Upper lobe of left lung (tissue), 6 donors: ENCODE data around the gene HLA-DRB1. TPM values are rescaled to one million over a fixed set of nuclear protein-coding genes. Genes with fewer than 3 reads are reported as not detected.
"Not testable (repeated sequence)": the region's sequence is repeated elsewhere in the genome, so short reads cannot be mapped to it uniquely, and the experiment has no call there.

ENCODE experiments used
- ATAC-seq, 2 donors: fragments of 200-7000 bp; cut with Tn5 transposase; one replicate each; pipeline ENCODE4 v1.9.1; 2022; ENCODE audit warnings: mild to moderate bottlenecking in 2 of 2, moderate library complexity in 2 of 2; ENCODE audit not compliant: low FRiP score in 2 of 2
- DNase-seq, 2 donors: peaks; one replicate each; pipeline ENCODE4 v3.0.0-alpha.2; 2019 to 2020
- H3K27ac ChIP-seq, 4 donors: fragments of 200-600 bp; sonication (generic); one replicate each; pipeline ENCODE4 v1.5.1; 2016 to 2019
- H3K27me3 ChIP-seq, 4 donors: fragments of 200-600 bp; sonication (generic); one replicate each; pipeline ENCODE4 v1.5.1; 2017 to 2019
- H3K36me3 ChIP-seq, 4 donors: fragments of 200-600 bp; sonication (generic); one replicate each; pipeline ENCODE4 v1.5.1; 2016 to 2019
- H3K4me1 ChIP-seq, 4 donors: fragments of 200-600 bp; sonication (generic); one replicate each; pipeline ENCODE4 v1.5.1; 2018 to 2019
- H3K4me3 ChIP-seq, 4 donors: fragments of 200-600 bp; sonication (generic); one replicate each; pipeline ENCODE4 v1.5.1; 2017 to 2019; ENCODE audit warnings: mild to moderate bottlenecking in 2 of 4, moderate library complexity in 1 of 4
- H3K9me3 ChIP-seq, 4 donors: fragments of 200-600 bp; sonication (generic); one replicate each; pipeline ENCODE4 v1.5.1; 2018 to 2019
- CTCF ChIP-seq, 6 experiments: fragments of 450-650 bp in 4 of 6; fragments of 200-600 bp in 2 of 6; sonication (generic) in 2 of 6; IDR thresholded peaks; one replicate each; pipeline ENCODE4 v1.5.1; 2016 to 2019; ENCODE audit warnings: antibody characterized with exemption in 6 of 6
- EP300 ChIP-seq, 4 donors: sonication (generic); formaldehyde crosslinking; IDR thresholded peaks; one replicate each; pipeline ENCODE4 v1.5.1; 2017; ENCODE audit warnings: antibody characterized with exemption in 4 of 4, control low read depth in 2 of 4
- POLR2A ChIP-seq, 4 donors: fragments of 450-650 bp; IDR thresholded peaks; one replicate each; pipeline ENCODE4 v1.5.1; 2016 to 2017; ENCODE audit warnings: antibody characterized with exemption in 4 of 4, mild to moderate bottlenecking in 2 of 4
- POLR2AphosphoS5 ChIP-seq, 2 donors: sonication (generic); formaldehyde crosslinking; IDR thresholded peaks; one replicate each; pipeline ENCODE4 v1.5.1; 2017; ENCODE audit warnings: antibody characterized with exemption in 2 of 2
- WGBS, 2 donors: methylation state at CpG; one replicate each; pipeline ENCODE4 v1.1.5; 2017 to 2018; 5-methylcytosine and 5-hydroxymethylcytosine counted together
- total RNA-seq, 6 donors: library from RNA; depleted of rRNA in 4 of 6; stranded (reverse); fragments of >200 nt in 4 of 6; gene quantifications; one replicate each; pipeline versions ENCODE4 v1.1.0 to v1.2.1, GENCODE V29; 2016 to 2021
- donor health status: DM: no; HTN: no; CAD: no; lungs with moderate emphysema.
- donor health status: DM: no; HTN: yes; CAD: no; lungs with severe emphysema.

Gene HLA-DRB1
- total RNA-seq, 6 donors from 2014 or later = 133 to 1,304 (median 370) TPM

- Histone ChIP-seq H3K9me3 (no peaks in the 10 kb centered on the region), H3K4me3 (no peak overlapping the region), H3K36me3 (no peaks in the 10 kb centered on the region), H3K27me3 (no peaks in the 10 kb centered on the region), H3K4me1 (no peaks in the 10 kb centered on the region), H3K27ac (no peak overlapping the region)
- WGBS, 2 donors = 79 to 90% methylated on average over 4 of the region's 4 CpGs
- DNase-seq = peak in 1 of 2 donors; percentile 5
- ATAC-seq = peak in 1 of 2 donors; percentile 41
- TF ChIP-seq CTCF (IDR thresholded peaks at IDR 0.05) = no peak
- no peak for TF ChIP-seq POLR2AphosphoS5 (IDR thresholded peaks at IDR 0.05)
- no peak for TF ChIP-seq EP300 (IDR thresholded peaks at IDR 0.05)
- TF ChIP-seq POLR2A (IDR thresholded peaks at IDR 0.05) = no peak
Measured at GRCh38 chr6:32580593-32580992, 9.1 kb downstream of the HLA-DRB1 start.

GRCh38 chr6:32578962-32579361, 10.7 kb downstream of the HLA-DRB1 start:
- TF ChIP-seq POLR2AphosphoS5 (IDR thresholded peaks at IDR 0.05) = no peak
- no peak for TF ChIP-seq EP300 (IDR thresholded peaks at IDR 0.05)
- TF ChIP-seq CTCF (IDR thresholded peaks at IDR 0.05) = no peak
- no peak for TF ChIP-seq POLR2A (IDR thresholded peaks at IDR 0.05)
- H3K4me3 ChIP-seq = no peak overlapping the region
- DNase-seq (no peak), ATAC-seq (no peak)
- no peaks in the 10 kb centered on the region for H3K36me3 ChIP-seq
- H3K4me1 ChIP-seq = no peaks in the 10 kb centered on the region
- WGBS, 2 donors = 0 to 40% methylated on average over 3 of the region's 3 CpGs
- peak overlapping the region in 1 of 4 donors; percentile 35 for H3K27ac ChIP-seq
- H3K27me3 ChIP-seq = no peaks in the 10 kb centered on the region
- no peaks in the 10 kb centered on the region for H3K9me3 ChIP-seq

GRCh38 chr6:32577493-32577892, 12.2 kb downstream of the HLA-DRB1 start:
- H3K9me3 ChIP-seq, H3K27me3 ChIP-seq, H3K27ac ChIP-seq, H3K36me3 ChIP-seq, ATAC-seq, H3K4me3 ChIP-seq, DNase-seq, H3K4me1 ChIP-seq: not testable (repeated sequence)
- 16 to 67% methylated on average over 5 of the region's 5 CpGs for WGBS, 2 donors

GRCh38 chr6:32576250-32576649, 13.4 kb downstream of the HLA-DRB1 start:
- H3K9me3 ChIP-seq = no peaks in the 10 kb centered on the region
- no peak for TF ChIP-seq CTCF (IDR thresholded peaks at IDR 0.05)
- no peak for TF ChIP-seq POLR2A (IDR thresholded peaks at IDR 0.05)
- no peak for TF ChIP-seq POLR2AphosphoS5 (IDR thresholded peaks at IDR 0.05)
- TF ChIP-seq EP300 (IDR thresholded peaks at IDR 0.05) = no peak
- ATAC-seq = no peak
- no peaks in the 10 kb centered on the region for H3K27me3 ChIP-seq
- DNase-seq = no peak
- no peaks in the 10 kb centered on the region for H3K4me1 ChIP-seq
- H3K36me3 ChIP-seq = no peaks in the 10 kb centered on the region
- H3K27ac ChIP-seq = no peak overlapping the region
- no peak overlapping the region for H3K4me3 ChIP-seq
- WGBS, 2 donors = 83% methylated on average over 1 of the region's 1 CpG

GRCh38 chr6:32570363-32570905, 19.2 kb downstream of the HLA-DRB1 start:
- no peaks in the 10 kb centered on the region for H3K9me3 ChIP-seq
- no peak for ATAC-seq

GRCh38 chr6:32568561-32568960, 21.1 kb downstream of the HLA-DRB1 start:
- Histone ChIP-seq H3K9me3 (no peaks in the 10 kb centered on the region), H3K27ac (no peak overlapping the region), H3K27me3 (no peaks in the 10 kb centered on the region), H3K4me3 (no peak overlapping the region), H3K36me3 (no peaks in the 10 kb centered on the region), H3K4me1 (no peaks in the 10 kb centered on the region)
- DNase-seq = no peak
- no peak for ATAC-seq
- no peak for TF ChIP-seq POLR2AphosphoS5 (IDR thresholded peaks at IDR 0.05)
- TF ChIP-seq CTCF (IDR thresholded peaks at IDR 0.05) = no peak
- no peak for TF ChIP-seq EP300 (IDR thresholded peaks at IDR 0.05)
- TF ChIP-seq POLR2A (IDR thresholded peaks at IDR 0.05) = no peak
- 0 to 29% methylated on average over 2 to 6 of the region's 6 CpGs for WGBS, 2 donors

More at GRCh38 chr6:32570363-32570905, 19.2 kb downstream of the HLA-DRB1 start:
- Histone ChIP-seq H3K36me3 (no peaks in the 10 kb centered on the region), H3K27ac (no peak overlapping the region), H3K27me3 (no peaks in the 10 kb centered on the region), H3K4me1 (no peaks in the 10 kb centered on the region), H3K4me3 (no peak overlapping the region)
- DNase-seq = no peak
- WGBS, 2 donors = 45 to 62% methylated on average over 2 to 4 of the region's 4 CpGs
- TF ChIP-seq POLR2AphosphoS5 (IDR thresholded peaks at IDR 0.05) = no peak
